ENCODE measurements around the gene SLC35B1.
"Not testable (repeated sequence)": the region's sequence is repeated elsewhere in the genome, so short reads cannot be mapped to it uniquely, and the experiment has no call there.

Gene SLC35B1

DNA sequence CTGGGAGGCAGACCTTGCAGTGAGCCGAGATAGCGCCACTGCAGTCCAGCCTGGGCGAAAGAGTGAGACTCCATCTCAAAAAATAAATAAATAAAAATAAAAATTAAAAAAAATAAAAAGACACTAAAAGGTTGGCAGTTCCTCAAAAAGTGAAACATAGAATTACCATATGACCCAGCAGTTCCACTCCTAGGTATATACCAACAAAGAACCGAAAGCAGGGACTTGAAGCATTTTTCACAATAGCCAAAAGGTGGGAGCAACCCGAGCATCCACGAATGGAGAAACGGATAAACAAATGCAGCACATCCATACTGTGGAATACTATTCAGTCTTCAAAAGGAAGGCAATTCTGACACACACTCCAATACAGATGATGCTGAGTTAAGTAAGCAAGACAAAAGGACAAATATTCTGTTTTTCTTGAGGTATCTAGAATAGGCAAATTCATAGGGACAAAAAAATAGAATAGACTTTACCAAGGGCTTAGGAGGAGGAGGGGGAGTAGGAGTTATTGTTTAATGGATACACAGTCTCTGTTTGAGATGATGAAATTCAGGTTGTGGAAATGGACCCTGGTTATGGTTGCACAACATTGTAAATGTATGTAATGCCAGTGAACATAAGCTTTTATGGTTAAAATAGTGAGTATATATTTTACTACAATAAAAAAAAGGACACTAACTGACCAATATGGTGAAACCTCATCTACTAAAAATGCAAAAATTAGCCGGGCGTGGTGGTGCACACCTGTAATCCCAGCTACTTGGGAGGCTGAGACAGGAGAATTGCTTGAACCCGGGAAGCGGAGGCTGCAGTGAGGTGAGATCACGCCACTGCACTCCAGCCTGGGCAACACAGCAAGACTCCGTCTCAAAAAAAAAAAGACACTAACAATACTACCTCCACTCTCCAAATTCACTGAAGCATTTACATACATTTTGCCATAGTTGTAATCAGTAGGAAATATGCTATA, 27.0 kb upstream of the SLC35B1 start:
- no peak for DNase-seq (ENCODE audit: low read depth in 2 of 2)

DNA sequence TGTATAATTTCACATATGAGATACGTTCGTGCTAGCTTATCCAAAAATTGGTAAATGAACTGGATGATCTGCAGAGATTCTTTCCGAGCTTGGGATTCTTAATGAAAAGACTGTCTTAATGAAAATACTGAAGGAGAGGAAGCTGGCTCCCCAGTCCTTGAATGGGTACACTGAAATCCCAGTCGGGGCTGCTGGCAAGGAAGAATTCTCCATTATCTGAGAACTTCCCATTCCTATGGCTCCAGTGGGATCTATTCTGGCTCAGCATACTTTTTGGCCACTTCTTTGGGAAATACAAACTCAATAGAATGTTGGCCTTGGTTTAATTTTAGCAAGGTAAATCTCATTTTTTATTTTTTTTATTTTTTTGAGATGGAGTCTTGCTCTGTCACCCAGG, 23.7 kb upstream of the SLC35B1 start:
- DNase-seq (ENCODE audit: low read depth in 2 of 2), result no peak

DNA sequence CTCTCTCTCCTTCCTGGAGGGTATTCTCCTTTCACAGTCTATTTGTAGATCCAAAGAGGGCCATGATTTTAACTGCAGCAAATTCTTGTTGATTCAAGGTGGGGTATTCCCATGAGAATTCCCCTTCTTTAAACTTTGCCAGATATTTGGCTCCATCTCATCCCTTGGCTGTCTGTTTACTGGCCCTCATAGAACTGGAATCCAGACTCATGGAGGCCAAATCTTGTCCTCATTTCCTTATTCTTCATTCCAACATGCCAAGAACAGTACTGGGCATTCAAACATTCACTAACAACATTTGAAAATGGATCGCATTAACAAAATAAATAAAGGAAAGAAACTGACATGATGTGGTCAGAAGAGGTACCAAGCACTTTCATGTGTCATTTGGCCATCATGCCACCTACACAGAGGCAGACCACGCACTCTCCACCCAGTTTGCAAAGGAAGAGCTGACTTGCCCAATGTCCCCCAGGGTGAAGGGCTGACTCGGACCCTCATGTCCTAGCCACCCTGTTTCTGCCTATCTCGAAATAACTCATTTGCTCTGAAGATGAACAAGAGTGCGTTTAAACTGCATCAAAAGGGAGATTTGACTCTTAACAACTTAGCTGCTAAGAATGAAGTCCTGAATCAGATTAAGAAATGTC, 23.1 kb upstream of the SLC35B1 start:
- no peak for DNase-seq (ENCODE audit: low read depth in 2 of 2)

DNA sequence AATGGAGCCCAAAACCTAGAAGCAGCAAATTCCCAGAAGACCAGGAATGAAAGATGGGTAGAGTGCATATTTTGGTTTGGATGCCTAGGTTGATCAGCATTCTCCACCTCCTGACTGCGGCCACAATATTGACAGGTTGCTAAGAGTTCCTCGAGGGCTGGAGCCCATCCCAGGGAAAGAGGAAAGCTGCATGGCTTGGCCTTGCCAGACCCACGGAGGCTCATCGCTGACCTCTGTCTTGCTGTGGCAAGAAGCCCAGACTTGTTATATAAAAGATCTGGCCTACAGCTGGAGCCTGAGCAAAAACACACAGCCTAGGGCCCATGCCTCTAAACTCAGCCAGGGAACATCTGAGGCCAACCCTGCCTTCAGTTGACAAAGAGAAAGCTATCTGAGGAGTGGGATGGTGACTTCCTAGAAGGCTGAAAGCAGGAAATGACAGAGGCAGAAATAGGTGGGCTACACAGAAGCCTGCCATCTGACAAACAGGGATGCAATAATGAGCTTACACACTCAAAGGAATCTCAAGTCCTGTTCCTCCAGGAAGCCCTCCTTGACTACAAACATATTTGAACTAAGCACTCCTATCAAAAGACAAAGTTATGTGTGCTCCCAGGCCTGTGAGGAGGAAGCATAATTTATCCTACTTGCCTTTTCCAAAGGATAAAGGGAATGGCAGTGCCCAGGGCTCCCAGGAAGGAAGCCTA, 22.5 kb upstream of the SLC35B1 start:
- DNase-seq (ENCODE audit: low read depth in 2 of 2), result no peak

DNA sequence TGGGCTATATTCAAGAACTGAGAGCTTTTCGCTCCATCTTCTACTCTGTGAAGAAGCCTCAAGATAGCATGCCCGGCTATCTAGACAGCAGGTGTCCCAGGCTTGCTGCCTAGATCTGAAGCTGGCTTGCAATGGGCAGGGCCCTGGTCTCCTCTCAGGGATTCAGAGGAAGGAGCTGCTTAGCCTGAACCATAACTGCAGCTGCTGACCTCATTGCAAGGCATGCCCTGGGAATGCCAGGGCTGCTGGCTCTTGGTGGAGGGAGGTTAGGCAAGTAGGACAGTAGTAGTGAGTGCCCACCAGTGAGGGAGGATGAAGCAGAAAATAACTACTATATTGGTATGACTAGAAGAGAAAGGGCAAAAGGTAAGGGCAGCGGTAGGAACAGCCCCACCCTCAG, 21.3 kb upstream of the SLC35B1 start:
- no peak for DNase-seq (ENCODE audit: low read depth in 2 of 2)

DNA sequence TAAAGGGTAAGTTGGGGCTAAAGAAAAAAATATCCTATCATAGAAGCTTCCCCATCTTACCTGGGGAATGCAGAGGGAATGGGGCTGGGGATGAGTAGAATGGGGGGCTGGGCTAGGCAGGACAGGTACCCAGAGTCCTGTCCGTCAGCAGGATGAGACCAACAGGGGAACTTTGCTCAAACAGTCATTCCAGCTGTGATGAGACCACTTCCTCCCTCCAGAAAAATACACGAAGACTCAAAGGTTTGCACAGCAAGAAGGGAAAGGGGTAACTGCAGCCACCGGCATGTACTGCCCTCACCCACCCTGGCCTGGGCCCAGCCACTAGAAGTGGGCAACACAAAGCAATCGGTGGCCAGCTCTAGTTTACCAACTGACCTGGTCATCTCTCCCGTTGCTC, 20.7 kb upstream of the SLC35B1 start:
- no peak for DNase-seq (ENCODE audit: low read depth in 2 of 2)

DNA sequence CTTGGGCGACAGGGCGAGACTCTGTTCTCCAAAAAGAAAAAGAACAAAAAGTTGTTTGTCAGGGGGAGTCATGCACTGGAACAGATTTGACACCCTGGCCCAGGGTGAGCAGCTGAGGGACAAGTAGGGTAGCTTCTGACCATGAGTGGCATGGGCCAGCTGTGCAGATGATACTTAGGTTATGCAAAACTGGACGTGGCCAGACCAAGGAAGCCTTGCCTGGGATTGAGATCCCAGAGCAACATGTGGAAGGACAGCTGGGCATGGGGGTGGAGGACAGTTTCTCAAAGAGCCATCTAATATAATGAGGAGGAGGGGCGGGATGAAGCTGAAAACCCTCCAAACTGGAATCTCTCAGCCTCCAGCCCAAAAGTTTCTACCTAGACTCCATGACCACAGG, 19.6 kb upstream of the SLC35B1 start:
- no peak for DNase-seq (ENCODE audit: low read depth in 2 of 2)

DNA sequence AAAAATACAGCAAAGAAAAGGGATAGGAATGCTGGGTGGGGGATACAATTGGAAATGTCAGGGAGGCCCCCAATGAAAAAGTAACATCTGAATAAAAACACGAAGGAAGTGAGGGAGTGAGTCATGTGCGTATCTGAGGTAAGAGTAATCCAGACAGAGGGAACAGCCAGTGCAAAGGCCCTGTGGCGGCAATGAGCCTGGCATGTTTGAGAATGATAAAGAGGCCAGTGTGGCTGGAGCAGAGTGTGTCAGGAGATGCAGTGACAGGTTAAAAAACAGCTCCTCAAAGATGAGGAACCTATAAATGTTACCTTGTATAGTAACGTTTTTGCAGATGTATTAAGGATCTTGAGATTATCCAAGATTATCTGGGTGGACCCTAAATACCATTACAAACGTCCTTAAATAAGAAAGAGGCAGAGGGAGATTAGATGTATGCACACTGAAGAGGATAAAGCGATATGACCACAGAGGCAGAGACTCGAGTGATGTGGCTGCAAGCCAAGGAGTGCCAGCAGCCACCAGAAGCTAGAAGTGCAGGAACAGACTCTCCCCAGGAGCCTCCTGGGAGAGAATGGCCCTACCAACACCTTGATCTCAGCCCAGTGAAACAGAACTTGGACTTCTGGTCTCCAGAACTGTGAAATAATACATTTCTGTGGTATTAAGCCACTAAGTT, 17.8 kb upstream of the SLC35B1 start:
- no peak for DNase-seq (ENCODE audit: low read depth in 2 of 2)

DNA sequence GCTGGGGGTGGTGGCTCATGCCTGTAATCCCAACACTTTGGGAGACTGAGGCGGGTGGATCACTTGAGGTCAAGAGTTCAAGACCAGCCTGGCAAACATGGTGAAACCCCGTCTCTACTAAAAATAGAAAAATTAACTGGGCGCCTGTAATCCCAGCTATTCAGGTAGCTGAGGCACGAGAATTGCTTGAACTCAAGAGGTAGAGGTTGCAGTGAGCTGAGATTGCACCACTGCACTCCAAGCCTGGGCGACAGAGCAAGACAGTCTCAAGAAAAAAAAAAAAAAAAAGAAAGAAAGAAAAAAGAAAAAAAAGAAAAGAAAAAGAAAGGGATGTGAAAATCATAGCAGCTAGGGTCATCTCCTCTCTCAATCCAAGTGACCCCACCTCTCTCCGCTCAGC, 16.8 kb upstream of the SLC35B1 start:
- DNase-seq (ENCODE audit: low read depth in 2 of 2), result not testable (repeated sequence)

DNA sequence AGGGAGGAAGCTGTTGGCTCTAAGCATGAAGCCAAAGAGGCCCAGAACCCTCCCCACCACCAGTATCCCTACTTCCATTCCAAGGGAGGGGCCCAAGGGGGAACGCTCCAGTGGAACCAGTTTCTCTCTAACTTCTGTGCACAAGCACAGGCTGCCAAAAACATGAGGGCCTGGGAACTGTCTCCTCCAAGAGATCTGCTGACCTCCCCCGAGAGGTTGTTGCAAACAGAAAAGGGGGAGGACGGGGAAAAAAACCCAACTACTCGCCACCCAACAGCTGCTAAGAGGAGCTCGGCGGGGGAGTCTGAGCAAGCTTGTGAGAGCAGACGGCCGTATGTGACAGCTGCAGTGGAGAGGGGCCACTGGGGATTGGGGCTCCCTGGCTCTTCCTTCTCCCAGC, 15.7 kb upstream of the SLC35B1 start:
- DNase-seq (ENCODE audit: low read depth in 2 of 2), result no peak

DNA sequence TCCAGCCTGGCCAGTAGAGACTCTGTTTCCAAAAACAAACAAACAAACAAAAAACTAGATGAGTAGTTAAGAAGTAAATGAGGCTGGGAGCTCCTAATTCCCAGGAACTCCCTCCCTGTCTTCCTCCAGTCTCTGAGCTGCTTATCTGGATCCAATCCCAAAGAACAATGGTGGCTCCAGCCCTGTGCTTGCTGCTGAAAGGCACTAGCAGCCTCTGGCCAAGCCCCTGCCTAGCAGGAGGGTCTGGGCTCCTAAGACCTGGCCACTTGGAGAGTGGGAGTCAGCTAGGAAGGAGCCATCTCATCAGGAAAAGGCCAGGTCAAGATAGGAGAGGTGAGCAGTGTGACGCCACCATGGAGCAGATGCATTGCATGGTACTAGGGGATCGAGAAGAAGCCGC, 14.3 kb upstream of the SLC35B1 start:
- DNase-seq (ENCODE audit: low read depth in 2 of 2), result no peak

DNA sequence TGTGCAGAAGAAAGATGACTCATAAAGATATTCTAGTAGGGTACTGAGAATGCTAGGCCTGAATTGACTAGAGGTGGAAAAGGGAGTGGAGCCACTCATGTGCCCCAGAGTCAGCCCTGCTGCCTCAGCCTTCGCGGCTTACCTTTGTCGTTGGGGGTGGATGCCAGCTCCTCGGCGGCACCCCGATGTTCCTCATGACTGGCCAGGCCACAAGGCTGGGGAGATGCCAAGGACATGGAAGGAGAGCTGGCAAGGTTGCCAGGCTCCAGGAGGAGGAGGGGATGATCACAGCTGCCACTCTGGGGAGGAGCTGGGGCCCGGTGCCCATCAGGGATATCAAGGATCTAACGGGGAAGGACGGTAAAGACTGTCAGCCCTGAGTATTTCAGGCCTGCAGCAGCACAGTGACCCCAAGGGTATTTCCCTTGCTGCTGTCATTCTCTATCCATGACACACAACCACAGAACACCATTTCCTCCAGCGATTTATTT, 9.7 kb upstream of the SLC35B1 start:
- DNase-seq (ENCODE audit: low read depth in 2 of 2), result no peak

DNA sequence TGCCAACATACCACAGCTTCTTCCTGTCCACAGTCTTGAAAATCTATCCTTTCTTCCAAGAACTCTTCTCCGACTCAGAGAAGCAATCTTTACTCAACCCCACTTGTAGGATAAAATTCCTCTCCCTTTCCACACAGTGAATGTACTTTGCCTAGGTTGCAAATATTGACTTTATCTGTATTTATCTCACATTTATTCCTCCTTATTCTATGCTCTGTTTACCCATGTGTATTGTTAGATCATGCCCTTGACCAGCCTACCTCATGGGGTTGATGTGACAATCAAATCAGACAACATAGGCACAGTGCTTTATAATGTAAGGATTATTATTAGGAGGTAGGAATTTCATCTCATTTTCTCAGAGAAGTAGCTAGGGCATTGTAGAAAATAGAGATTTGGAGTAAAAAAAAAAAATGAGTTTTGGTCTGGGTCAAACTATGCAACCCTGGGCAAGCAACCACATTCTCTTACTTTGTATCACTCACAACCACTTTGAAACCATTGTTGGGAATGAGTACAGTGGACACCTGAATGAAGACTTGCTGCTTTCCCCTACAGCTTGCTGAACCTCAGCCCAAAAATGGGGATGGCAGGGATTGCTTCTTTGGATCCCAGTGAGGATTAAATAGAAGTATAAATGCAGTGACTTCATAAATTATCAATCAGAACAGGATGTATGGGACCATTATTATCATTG, 9.1 kb upstream of the SLC35B1 start:
- no peak for DNase-seq (ENCODE audit: low read depth in 2 of 2)

DNA sequence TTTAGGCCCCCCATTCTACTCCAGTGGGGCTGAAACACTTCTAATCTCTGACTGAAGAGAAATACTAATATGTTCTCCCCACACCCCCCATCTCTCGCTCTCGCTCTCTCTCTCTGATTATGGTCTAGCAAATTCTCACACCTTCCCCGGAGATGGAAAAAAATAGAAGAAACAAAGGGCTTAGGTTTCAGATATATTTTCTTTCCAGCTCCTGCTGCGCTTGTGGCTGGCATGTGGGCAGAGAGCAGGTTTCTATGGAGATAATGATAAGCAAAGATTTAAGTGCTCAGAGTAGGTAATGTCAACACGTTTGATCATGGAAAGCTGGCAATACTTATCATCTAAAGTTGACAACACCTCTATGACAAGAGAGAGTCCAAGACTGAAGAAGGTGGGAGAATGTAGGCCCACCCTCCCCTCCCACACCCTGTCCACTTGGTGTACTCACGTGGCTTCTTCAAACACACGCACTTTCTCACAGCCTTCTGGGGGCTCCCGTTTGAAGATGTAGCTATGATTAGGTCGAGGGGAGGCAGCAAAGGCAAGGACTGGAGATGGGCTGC, 8.0 kb upstream of the SLC35B1 start:
- DNase-seq (ENCODE audit: low read depth in 2 of 2), result peak in 1 of 2 donors; percentile 27

DNA sequence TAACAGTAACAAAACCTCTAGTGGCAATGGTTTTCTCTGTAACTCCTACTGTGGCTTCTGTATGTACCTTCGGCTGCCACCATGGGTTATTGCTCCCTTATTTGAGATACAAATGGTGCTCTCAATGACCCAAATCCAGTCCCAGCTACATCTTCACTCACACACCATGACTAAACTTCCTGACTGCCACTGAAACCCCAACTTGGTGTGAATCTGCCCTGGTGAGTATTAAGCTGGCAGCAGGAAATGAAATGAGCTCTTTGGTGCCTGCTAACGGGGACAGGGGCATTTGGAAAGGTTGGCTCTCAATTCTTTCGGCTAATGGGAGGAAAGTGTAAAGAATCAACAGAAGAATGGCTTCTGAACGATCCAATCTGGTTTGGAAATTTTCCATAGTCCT, 7.5 kb upstream of the SLC35B1 start:
- DNase-seq (ENCODE audit: low read depth in 2 of 2), result no peak

DNA sequence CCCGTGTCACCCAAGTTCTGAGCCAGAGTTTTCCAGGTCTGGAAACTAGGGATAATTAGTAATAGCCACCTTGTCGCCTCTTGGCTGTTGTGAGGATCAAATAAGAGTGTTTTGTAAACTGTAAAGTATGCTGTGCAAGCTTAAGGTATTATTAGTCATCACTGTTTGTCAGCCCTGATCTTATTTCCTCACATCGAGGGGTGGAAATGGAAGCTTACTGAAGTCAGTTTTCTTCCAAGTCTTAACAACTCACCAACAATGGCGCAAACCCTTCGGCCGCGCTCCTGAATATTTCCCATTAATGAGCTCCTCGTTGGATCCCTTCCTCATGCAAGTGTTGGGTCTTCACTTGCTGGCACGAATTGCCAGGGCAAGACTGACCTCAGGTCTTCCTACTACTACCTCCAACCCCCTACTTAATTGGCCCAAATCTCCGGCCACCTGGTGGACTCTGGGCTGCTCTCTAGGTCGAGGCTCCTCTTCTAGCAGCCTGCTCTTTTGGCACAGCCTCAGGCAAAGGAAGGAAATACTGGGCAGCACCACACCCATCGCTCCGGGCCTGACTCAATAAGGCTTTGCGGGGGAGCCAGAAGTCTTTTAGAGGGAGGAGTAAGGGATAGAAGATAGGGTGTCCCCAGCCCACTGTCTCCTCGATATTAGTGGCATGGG, 885 bp upstream of the SLC35B1 start:
- DNase-seq (ENCODE audit: low read depth in 2 of 2), result no peak

DNA sequence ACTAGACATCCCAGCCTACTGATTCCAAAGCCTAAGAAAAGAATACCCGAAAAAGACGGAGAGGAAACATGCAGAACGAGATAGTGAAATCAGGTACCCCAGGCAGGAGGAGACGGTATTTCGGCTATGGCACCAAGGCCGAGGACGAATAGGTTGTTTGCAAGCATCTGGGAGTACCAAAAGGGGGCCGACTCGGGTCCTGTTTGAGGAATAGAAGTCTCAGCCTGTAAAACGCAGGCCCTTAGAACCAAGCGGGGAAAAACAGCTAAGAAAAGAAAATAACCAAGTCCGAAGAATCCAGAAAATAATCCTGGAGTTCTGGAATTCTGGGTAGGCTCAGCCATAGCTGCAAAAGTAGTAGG, 537 bp downstream of the SLC35B1 start:
- no peak for DNase-seq (ENCODE audit: low read depth in 2 of 2)

DNA sequence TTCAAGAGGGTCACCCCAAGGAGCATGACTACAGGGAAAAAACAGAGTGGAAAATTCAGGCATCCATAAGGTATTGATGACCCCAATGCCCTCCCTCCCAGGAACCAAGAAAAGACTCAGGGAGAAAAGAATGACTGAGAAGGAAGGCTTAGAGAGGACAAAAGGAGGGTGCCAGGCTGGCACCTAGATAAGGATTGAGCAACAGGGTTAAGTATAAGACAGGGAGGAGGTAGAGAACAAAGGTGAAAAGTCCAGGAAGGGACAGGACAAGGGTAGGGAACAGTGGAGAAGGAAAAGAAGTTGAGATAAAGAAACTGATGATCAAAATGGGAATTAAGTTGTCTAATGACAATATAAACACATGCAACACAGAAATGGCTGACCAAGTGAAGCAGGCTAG, 2.5 kb downstream of the SLC35B1 start:
- DNase-seq (ENCODE audit: low read depth in 2 of 2), result no peak

DNA sequence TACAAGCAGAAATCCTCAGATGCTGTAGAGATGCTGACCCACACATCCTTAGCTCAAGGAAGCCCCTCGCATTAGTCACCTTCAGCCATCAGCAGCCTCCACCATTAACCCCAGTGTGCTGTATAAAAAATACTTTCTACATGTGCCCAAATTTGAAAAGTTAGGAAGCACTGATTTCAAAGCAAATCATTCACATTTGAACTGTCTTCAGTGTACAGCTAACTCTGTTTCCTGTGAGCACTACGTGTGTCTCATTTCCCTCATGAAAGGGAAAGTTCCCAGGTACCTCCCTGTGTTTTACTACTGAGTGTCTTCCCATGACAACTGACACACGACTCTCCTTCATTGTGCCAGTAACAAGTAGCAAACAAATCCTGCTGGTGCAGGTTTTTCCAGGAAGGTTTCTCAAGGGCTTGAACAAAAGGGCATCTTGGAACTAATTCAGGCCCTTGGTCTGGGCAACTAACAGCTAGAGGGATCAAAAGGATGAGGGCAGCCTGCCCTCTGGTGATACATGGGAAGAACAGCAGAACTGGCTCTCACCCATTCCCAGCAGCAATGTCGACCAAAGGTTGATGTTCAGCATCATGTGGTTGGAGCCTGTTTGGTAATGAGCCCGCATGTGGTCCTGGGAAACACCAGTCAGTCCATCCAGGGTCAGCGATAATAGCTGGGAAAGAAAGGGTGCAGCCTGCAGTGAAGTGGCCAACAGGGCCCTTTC, 4.0 kb downstream of the SLC35B1 start:
- DNase-seq (ENCODE audit: low read depth in 2 of 2), result no peak

DNA sequence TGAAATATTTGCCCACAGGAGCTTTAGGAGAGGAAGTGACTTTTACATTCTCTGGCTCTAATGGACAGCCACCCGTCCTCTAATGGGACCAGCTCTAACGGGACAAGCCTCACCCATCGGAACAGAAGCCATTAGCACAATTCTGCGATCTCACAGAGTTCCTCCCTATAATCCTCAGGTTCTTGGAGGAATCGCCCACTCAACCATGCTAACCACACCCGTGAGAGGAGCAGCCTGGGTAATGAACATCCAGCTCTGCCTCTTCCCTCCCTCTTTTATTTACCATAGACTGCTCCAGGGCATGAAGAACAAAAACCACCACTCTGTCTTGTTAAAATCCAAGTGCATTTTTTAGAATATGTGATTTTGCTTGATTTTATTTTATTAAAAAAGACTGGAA, 6.8 kb downstream of the SLC35B1 start:
- no peak for DNase-seq (ENCODE audit: low read depth in 2 of 2)

Data from stimulated activated CD4-positive, alpha-beta T cell treated with anti-CD3 and anti-CD28 coated beads, Interleukin-1b, Interleukin-23, amount 100 ng/mL, for 4 hours (primary cell).